ENCODE results near the gene SND1.
"Not testable (repeated sequence)": the region's sequence is repeated elsewhere in the genome, so short reads cannot be mapped to it uniquely, and the experiment has no call there.

SND1 gene

GRCh38 chr7:128108641-128109423 lies 456.8 kb downstream of the SND1 start:
- no peak for DNase-seq

GRCh38 chr7:128109424-128109969 lies 457.5 kb downstream of the SND1 start:
- not testable (repeated sequence) for DNase-seq

DNA sequence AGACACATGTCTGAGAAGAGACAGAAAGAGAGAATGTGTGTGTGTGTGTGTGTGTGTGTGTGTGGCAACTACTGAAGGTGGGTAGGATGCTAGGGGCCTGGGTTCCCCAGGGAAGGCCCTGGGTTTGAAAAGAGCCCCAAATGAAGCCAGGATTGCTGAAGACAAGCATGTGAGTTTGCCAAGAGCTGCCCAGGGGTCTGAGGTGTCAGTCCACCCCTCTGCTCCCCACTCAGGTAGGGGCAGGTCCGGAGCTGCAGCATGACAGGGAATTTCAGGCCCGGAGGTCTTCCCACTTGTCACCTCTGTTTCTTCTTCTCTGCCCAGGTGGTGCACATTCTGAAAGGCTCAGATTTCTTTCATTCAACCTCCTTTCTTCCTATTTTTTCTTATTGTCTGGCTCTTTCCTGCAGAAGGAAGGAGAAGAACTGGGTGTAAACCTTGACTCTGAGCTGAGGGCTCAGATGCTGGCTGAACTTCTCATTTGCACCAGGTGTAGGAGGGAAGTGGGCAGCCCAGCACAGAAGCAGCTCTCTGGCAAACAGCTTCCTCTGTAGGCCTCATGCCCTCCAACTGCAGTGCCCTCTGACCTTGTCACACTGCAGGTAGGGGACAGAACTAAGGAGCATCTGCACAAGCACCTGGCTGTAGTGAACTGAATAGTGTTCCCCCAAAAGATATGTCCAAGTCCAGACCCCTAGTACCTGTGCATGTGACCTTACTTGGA lies 458.8 kb downstream of the SND1 start:
- no peak for DNase-seq

DNA sequence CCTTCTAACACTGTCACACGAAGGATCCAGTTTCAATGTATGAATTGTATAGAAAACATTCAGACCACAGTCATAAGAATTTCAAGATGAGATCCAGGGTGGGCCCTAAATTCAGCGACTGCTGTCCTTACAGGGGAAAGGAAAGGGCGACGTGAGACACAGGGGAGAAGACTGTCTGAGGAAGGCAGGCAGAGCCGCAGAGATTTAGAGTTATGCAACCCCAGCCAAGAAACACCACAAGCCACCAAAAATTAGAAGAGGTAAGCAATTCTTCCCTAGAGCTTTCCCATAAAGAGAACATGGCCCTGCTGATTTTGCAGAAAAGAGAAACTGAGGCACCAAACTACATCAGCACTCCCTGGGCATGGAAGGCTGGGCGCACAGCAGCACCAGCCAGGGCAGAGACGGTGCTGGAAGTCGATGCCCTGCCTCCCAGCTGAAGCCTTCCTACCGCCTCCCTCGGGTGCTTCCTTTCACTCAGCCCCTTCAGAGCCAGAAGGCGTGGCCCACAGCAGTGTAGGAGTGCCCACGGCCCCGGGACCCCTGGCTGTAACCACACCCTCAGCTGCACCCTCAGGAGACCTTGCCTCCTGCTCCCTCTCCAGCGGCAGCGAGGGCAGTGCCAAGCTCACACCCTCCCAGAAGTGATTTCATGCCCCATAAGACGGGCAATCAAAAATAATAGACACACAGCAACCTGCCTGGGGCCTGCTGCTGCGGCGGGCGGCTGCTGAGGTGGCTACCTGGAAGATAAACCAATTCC lies 460.2 kb downstream of the SND1 start:
- peak; percentile 24 for DNase-seq

GRCh38 chr7:128112781-128113221 lies 460.8 kb downstream of the SND1 start:
- DNase-seq: no peak

GRCh38 chr7:128113839-128114238 lies 461.8 kb downstream of the SND1 start:
- DNase-seq: no peak

DNA sequence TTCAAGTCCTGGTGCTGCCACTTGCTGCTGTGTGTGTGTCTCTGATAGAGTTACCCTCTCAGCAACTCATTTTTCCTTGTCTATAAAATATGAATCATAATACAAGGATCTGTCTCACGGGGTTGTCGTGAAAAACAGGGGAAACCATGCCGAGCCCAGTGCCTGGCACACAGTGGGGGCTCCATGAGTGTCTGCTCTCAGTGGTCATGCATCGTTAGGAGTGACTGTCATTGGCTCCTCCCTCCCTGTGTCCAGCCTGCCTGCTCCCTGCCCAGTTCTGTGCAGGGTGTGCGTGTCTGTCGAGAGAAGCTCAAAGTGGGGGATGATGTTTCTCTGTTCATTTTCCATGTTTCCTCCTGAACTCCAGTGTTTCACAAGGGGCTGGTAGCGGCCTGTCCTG lies 462.8 kb downstream of the SND1 start:
- no peak for DNase-seq

- no peak for DNase-seq
Measured at GRCh38 chr7:128115336-128115820, 463.4 kb downstream of the SND1 start.

GRCh38 chr7:128115821-128116723 lies 464.1 kb downstream of the SND1 start:
- no peak for DNase-seq

DNA sequence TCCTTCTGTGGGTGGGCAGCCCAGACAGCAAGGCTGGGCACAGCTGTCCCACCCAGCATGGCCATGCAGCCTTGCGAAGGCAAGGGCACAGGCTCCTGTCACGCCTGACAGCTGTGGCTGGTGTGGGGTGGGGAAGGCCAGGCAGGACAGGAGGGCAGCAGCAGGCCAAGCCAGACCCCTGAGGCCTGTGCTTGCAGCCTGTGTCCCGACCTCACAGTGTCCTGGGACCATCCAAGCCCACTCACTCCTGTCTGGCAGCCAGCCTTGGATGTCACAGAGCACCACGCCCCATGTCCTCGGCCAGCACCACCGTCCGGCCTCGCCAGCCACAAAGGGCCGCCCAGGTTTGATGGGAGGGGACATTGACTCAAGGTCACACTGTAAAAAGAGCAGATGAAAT lies 464.7 kb downstream of the SND1 start:
- DNase-seq: no peak

DNA sequence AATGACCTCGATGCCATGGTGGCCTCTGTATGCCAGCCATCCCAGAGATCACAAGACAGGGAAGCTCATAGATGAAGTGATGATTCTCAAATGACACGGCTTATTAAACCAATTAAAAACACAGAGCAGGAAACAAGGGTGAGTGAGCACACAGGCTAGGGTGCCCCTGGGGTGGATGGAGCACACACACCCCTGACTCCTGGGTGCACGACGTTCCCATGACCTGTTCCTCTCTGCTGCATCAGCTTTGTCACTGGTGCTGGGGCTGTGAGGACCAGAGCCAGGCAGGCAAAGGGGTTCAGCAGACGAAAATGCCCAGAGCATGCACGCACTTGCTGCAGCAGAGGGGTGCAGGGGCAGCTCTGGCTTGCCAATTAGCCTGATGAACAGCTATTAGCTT lies 465.7 kb downstream of the SND1 start:
- DNase-seq: no peak

DNA sequence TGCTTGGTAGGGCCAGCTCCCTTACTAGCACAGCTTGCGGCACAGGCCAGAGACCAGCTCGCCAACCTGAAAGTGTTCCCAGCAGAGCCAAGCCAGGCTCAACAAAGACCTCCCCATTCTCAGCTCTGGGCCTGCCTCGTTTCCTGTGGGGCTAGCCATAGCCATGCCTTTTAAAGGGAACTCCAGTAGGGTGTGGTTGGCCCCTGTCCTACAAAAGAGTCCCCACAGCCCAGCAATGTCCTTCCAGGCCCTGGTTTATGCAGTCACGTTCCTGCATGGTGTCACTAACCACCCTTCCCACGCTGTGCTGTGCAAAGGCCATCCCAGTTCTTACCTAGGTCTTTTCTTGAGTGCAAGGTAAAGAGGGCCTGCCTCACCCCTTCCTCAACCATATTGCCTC lies 467.0 kb downstream of the SND1 start:
- no peak for DNase-seq

DNA sequence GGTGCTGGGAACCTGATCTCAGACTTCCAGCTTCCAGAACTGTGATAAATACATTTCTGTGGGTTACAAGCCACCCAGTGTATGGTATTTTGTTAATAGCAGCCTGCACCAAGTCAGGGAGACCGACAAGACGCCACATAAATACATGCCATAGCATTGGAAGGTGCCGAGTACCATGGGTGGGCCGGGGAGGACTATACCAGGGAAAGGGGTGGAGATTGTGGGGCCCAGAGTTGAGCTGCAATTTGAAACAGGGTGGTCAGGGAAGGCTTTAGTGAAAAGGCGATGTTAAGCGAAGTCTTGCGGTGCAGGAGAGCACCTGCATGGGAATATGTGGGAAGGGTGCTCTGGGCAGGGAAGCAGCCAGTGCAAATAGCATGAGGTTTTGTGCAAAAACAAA lies 468.1 kb downstream of the SND1 start:
- DNase-seq: no peak

- no peak for DNase-seq
Measured at GRCh38 chr7:128120976-128121490, 469.0 kb downstream of the SND1 start.

DNA sequence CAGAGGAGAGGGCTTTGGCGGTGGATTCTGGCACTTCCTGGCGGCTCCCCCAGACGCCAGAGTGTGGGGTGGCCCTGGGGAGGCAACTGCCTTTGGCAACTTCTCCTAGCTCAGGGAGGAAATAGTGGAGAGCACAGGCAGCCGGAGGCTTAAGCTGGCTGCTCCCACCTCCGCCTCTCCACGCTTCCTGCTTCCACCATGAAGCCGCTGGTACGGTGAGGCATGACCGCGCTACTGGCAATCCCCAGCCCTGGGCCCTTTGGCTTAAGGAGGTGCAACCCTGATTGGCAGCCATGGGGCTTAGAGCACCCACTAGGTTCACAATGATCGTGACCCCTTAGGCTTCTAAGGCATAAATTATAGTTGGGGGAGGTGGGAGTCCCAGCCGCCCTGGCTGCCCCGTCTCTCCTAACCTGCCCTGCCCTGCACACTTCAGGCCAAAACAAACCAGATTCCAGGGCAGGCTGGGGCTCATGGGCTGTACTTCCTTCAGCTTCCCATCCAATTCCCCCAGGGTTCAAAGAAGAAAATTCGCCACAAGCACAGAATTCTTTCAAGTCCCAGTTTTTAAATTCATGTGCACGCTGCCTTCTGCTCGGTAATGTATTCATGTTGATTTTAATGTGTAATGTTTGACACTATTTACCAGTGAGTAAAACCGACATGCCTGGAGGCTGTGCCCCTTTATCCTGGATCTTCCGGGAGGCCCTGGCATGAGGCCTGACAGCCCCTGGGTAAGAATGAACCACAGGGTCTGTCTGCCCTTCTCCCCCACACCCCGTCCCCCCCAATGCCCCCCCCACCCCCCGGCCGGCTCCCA lies 469.9 kb downstream of the SND1 start:
- no peak for DNase-seq

DNA sequence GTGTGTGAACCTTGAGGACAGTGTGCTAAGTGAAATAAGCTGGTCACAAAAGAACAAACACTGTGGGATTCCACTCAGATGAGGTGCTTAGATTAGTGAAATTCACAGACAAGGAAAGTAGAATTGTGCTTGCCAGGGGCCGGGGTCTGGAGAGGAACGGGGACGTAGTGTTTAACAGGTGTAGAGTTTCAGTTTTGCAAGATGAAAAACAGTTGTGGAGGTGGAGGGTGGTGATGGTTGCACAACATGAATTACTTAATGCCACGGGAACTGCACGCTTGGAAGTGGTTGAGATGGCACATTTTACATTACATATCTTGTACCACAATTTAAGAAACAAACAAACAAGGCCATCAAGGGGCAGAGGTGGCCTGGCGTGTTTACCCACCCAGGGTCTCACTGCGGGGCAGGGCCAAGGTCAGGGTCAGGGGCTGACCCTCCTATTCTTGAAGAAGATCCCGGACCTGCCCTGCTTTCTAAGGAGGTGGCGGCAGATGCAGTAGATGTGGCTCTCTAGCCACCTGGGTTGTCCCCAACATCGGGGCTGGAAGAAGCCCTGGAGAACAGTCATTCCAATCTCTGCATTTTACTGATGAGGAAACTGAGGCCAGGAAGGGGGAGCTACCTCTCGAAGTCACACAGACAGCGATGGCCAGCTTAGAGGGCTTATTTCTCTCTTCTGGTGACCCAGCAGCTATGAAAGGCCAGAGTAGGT lies 470.7 kb downstream of the SND1 start:
- DNase-seq: no peak

DNA sequence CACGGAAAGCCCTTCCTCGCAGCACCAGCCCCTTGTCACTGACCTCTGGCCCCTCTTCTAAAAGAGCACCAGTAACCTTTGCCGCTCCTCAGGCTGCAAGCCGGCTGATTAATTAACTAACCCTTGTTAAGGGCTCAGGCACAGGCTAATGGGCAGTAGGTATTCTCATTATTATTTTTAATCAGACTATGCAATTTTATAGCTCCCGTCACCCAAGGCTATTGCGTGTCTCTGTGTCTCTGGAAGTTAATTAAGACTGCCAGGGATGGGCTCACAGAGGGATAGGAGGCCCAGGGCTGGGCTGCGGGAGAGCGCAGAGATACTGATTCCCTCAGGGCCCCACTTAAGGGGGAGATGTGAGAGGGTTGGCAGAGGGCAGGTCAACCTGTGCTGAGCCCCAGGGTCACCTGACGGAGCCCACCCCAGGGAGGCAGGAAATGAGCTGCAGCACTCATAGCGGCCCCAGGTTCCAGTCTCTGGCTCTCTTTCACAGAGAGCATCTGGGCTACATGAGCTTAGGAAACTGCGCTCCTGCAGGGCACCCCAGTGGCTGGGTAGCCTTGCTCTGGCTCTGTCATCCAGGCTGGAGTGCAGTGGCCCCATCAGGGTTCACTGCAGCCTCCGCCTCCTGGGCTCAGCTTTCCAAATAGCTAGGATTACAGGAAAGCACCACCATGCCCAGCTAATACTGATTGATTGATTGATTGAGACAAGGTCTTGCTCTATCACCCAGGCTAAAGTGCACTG lies 471.5 kb downstream of the SND1 start:
- no peak for DNase-seq

DNA sequence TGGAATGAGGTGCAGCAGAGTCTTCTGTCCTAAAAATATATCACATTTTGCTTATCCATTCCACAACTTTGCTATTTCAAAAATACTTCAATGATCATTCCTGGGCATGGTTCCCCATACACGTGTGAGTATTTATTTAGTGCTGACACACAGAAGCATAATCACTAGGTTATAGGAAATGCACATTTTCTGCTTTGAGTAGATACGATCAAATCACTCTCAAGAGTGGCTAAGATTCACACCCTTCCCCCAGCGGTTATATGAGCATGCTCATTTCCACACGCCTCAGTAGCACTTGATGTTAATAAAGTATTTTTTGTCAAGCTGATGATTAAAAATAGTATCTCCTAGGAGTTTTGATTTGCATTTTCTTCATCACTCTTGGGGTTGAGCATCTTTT lies 472.8 kb downstream of the SND1 start:
- DNase-seq: no peak

- DNase-seq: no peak
Measured at GRCh38 chr7:128125816-128126215, 473.8 kb downstream of the SND1 start.

DNA sequence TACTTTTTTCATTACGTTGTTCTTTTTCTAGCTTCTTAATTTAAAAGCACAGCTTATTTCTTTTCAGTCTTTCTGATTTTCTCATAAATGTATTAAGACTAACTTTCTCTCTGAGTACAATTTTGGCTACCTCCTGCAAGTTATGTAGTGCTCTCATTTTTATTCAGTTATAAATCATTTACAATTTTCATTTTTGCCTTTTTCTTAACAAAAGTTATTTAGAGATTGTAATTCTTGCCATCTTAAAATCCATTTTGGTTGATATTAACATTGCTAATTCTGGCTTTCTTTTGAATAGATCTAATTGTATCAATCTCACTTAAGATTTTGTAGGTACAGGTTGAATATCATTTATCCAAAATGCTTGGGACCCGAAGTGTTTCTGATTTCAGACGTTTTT lies 476.4 kb downstream of the SND1 start:
- no peak for DNase-seq

Data from NCI-H1092 (cell line).